Measurements from ENCODE around the gene LHX2. TPM values are rescaled to one million over a fixed set of nuclear protein-coding genes. Genes with fewer than 3 reads are reported as not detected.

Gene LHX2
- total and polyA plus RNA-seq, 7 experiments from 2014 or later, result not detected

DNA sequence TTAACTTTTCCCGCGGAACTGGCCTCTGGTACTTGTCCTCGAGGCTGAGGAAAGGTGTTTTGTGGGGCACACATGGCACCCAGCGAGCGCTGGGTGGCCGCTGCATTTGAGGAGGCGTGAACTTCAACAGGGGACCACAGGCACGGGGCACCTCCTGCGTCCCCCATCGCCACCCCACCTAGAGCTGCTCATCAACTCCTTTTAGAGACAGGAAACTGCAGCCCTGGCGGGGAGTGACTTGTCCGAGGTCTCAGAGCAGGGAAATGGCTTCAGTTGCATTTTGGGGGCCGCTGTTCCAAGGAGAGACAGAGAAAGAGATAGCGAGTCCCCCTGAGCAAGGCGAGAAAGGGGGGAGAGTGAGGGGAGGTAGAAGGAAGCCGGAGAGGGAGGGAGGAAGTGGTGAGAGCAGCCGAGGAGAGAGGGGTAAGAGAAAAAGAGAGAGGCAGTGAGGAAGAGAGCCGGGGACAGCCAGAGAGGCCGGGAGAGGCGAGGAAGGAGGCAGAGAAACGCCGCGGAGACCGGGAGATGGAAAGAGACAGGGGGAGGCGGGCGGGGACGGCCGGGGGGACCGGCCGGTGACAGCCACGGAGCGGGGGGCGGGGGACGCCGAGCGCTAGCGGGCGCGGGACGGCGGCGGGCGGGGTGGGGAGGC is 12.5 kb upstream of the LHX2 start:
- Mint-ChIP-seq H3K36me3 (peaks cover 0 to 10% (median 0%) of the 10 kb centered on the region in 5 donors), H3K9me3 (peaks cover 0 to 4% (median 0%) of the 10 kb centered on the region in 11 donors), H3K27ac (peak overlapping the region in 3 of 9 donors; percentile 1 to 72 (median 7)), H3K4me3 (peak overlapping the region; percentile 77 to 97 (median 85)), H3K27me3 (peaks cover 85 to 92% (median 90%) of the 10 kb centered on the region in 5 donors), H3K4me1 (peaks cover 24 to 38% (median 33%) of the 10 kb centered on the region in 7 donors)
- ATAC-seq (no peak), DNase-seq (no peak)
- Histone ChIP-seq H3K9me3 (ENCODE audit: control insufficient read depth in 2 of 3, low read length in 3 of 3) (no peaks in the 10 kb centered on the region), H3K27ac (ENCODE audit: low read depth, low read length) (no peak overlapping the region), H3K4me1 (ENCODE audit: control insufficient read depth in 2 of 2, insufficient read depth in 2 of 2, low read length in 2 of 2) (peaks cover 0 to 27% of the 10 kb centered on the region in 2 donors), H3K27me3 (ENCODE audit: control insufficient read depth in 2 of 2, insufficient read depth in 2 of 2, low read length in 2 of 2) (peaks cover 11 to 32% of the 10 kb centered on the region in 2 donors), H3K36me3 (ENCODE audit: control insufficient read depth in 2 of 3, insufficient read depth in 3 of 3, low read length in 3 of 3) (no peaks in the 10 kb centered on the region), H3K4me3 (ENCODE audit: low read length) (no peak overlapping the region)
- intact Hi-C loops (cut with micrococcal nuclease), result loop anchor here in 1 of 2 donors (5.0 kb wide), 1 partner anchor 457 kb away; no protein-coding TSS in a partner anchor
- POLR2A ChIA-PET, result no interaction called here
- CTCF ChIA-PET, result no interaction called here

DNA sequence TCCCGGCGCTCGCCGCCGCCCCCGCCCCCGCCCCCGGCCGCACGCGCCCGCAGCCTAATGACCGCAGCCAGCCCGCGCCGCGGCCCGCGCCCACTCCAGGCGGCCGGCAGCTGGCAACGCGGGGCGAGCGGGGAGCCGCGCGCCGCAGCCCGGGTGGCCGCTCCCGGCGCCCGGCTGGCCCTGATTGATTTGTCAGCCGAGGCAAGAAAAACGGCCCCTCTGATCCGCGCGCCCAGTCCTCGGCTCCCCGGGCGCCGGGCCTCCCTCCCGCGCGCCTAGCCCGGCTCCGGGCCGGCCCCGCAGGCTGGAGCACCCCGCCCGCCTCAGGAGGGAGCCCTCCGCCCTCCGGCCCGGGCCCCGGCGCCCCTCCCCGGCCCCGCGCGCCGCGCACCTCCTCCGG is 11.9 kb upstream of the LHX2 start:
- ChIA-PET CTCF (no interaction called here), POLR2A (no interaction called here)
- Histone ChIP-seq H3K27ac (ENCODE audit: low read depth, low read length) (no peak overlapping the region), H3K36me3 (ENCODE audit: control insufficient read depth in 2 of 3, insufficient read depth in 3 of 3, low read length in 3 of 3) (no peaks in the 10 kb centered on the region), H3K27me3 (ENCODE audit: control insufficient read depth in 2 of 2, insufficient read depth in 2 of 2, low read length in 2 of 2) (peaks cover 11 to 32% of the 10 kb centered on the region in 2 donors), H3K4me1 (ENCODE audit: control insufficient read depth in 2 of 2, insufficient read depth in 2 of 2, low read length in 2 of 2) (peaks cover 0 to 27% of the 10 kb centered on the region in 2 donors), H3K9me3 (ENCODE audit: control insufficient read depth in 2 of 3, low read length in 3 of 3) (no peaks in the 10 kb centered on the region), H3K4me3 (ENCODE audit: low read length) (no peak overlapping the region)
- Mint-ChIP-seq H3K27ac (no peak overlapping the region), H3K9me3 (peaks cover 0 to 4% (median 0%) of the 10 kb centered on the region in 11 donors), H3K4me1 (peaks cover 24 to 38% (median 33%) of the 10 kb centered on the region in 7 donors), H3K27me3 (peaks cover 86 to 92% (median 90%) of the 10 kb centered on the region in 5 donors), H3K36me3 (peaks cover 0 to 10% (median 0%) of the 10 kb centered on the region in 5 donors), H3K4me3 (peak overlapping the region in 3 of 10 donors; percentile 80 to 97 (median 81))
- no peak for ATAC-seq
- no peak for DNase-seq
- intact Hi-C loops (cut with micrococcal nuclease), result loop anchor here in 1 of 2 donors (5.0 kb wide), 1 partner anchor 457 kb away; no protein-coding TSS in a partner anchor

DNA sequence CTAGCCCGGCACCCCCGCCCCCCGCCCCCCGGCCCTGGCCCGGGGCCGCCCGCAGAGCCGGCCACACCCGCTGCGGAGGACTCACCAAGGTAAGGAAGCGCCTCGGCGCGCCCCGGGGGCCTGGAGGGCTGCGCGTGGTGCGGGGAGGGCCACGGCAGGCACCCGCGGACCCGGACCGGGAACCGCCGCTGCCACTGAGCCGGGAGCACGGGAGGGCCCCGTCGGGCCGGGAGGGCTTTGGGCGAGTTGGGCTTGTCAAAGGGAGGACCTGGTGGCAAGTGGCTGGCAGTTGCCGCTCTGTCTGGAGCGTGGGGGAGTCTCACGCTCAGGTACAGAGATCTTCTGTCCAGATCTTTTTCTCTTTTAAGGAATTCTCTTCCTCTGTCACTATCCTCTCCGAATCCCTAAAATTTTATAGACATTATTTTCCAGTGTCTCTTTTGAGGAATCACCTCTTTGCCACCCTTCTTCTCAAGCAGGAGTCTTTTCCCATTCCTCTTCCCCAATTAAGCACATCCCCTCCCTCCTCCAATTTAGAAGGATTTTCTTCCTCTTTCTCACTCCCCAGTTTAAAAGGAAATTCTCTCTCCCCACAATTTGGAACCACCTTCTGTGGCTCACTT is 11.3 kb upstream of the LHX2 start:
- CTCF ChIA-PET, result no interaction called here
- intact Hi-C loops (cut with micrococcal nuclease), result no loop called here
- POLR2A ChIA-PET, result no interaction called here

DNA sequence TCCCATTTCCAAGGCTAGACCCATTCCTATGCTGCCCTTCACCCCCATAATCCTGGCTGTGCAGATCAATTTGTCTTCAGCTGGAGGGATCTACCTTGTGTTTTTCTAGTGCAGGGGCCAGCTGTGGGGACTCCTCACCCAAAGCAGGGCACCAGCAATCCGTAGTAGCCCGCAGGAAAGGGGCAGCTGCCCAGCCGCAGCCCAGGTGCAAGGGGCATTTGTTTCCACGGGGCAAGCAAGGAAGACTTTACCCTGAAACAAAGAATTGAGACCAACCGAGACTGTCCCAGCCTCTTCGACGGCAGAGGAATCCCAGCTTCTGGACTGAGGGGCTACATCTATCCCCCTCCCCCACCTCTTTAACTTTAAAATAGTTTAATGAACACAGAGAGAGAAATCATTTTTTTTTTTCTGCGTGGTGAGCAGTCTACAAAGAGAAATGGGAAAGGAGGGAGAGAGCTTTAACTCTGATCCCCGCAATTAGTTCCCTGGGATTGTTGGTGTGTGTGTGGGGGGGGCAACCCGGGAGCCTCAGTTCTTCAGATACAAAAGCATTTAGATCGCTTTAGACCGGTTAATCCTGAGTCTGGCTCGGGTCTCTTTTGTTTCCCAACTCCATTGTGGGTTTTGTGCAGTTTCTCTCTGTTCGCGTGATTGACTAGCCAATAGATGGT is 10.6 kb upstream of the LHX2 start:
- CTCF ChIA-PET, result no interaction called here
- Mint-ChIP-seq H3K36me3 (peaks cover 0 to 10% (median 0%) of the 10 kb centered on the region in 5 donors), H3K27me3 (peaks cover 87 to 92% (median 90%) of the 10 kb centered on the region in 5 donors), H3K27ac (peak overlapping the region in 1 of 9 donors; percentile 60), H3K4me3 (peak overlapping the region; percentile 61 to 88 (median 75)), H3K9me3 (peaks cover 0 to 4% (median 0%) of the 10 kb centered on the region in 11 donors), H3K4me1 (peaks cover 24 to 37% (median 33%) of the 10 kb centered on the region in 7 donors)
- Histone ChIP-seq H3K27me3 (ENCODE audit: control insufficient read depth in 2 of 2, insufficient read depth in 2 of 2, low read length in 2 of 2) (peaks cover 13 to 32% of the 10 kb centered on the region in 2 donors), H3K4me1 (ENCODE audit: control insufficient read depth in 2 of 2, insufficient read depth in 2 of 2, low read length in 2 of 2) (peaks cover 0 to 27% of the 10 kb centered on the region in 2 donors), H3K9me3 (ENCODE audit: control insufficient read depth in 2 of 3, low read length in 3 of 3) (no peaks in the 10 kb centered on the region), H3K4me3 (ENCODE audit: low read length) (no peak overlapping the region), H3K27ac (ENCODE audit: low read depth, low read length) (no peak overlapping the region), H3K36me3 (ENCODE audit: control insufficient read depth in 2 of 3, insufficient read depth in 3 of 3, low read length in 3 of 3) (no peaks in the 10 kb centered on the region)
- ATAC-seq (no peak), DNase-seq (no peak)
- intact Hi-C loops (cut with micrococcal nuclease), result no loop called here
- POLR2A ChIA-PET, result no interaction called here

More for the DNA sequence above, 11.3 kb upstream of the LHX2 start:
- Histone ChIP-seq H3K4me1 (ENCODE audit: control insufficient read depth in 2 of 2, insufficient read depth in 2 of 2, low read length in 2 of 2) (peaks cover 0 to 27% of the 10 kb centered on the region in 2 donors), H3K27me3 (ENCODE audit: control insufficient read depth in 2 of 2, insufficient read depth in 2 of 2, low read length in 2 of 2) (peaks cover 11 to 32% of the 10 kb centered on the region in 2 donors), H3K9me3 (ENCODE audit: control insufficient read depth in 2 of 3, low read length in 3 of 3) (no peaks in the 10 kb centered on the region), H3K36me3 (ENCODE audit: control insufficient read depth in 2 of 3, insufficient read depth in 3 of 3, low read length in 3 of 3) (no peaks in the 10 kb centered on the region), H3K4me3 (ENCODE audit: low read length) (no peak overlapping the region), H3K27ac (ENCODE audit: low read depth, low read length) (no peak overlapping the region)
- Mint-ChIP-seq H3K9me3 (peaks cover 0 to 4% (median 0%) of the 10 kb centered on the region in 11 donors), H3K27me3 (peaks cover 87 to 92% (median 90%) of the 10 kb centered on the region in 5 donors), H3K4me3 (peak overlapping the region; percentile 61 to 88 (median 75)), H3K27ac (peak overlapping the region in 1 of 9 donors; percentile 60), H3K36me3 (peaks cover 0 to 10% (median 0%) of the 10 kb centered on the region in 5 donors), H3K4me1 (peaks cover 24 to 38% (median 33%) of the 10 kb centered on the region in 7 donors)
- DNase-seq (no peak), ATAC-seq (no peak)

DNA sequence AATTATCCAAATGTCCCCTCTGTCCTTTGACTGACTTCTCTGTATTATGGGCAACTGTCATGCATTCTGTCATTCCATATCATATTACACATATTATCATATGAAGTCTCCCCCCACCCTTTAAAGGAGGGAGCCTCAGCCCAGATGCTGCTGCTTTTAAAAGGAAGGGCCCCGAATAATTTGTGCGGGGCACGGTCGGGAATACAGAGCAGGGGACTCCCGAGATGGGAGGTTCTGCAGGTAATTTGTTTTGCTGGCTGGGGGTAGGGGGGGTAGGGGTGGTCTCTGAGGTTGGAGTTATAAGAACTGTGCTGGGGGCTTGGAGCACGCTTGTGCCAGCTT is 10.1 kb upstream of the LHX2 start:
- H3K27ac Mint-ChIP-seq, result no peak overlapping the region
- Histone ChIP-seq H3K4me3 (ENCODE audit: low read length) (no peak overlapping the region), H3K9me3 (ENCODE audit: control insufficient read depth in 2 of 3, low read length in 3 of 3) (no peaks in the 10 kb centered on the region), H3K27me3 (ENCODE audit: control insufficient read depth in 2 of 2, insufficient read depth in 2 of 2, low read length in 2 of 2) (peaks cover 15 to 32% of the 10 kb centered on the region in 2 donors), H3K4me1 (ENCODE audit: control insufficient read depth in 2 of 2, insufficient read depth in 2 of 2, low read length in 2 of 2) (peaks cover 0 to 27% of the 10 kb centered on the region in 2 donors), H3K27ac (ENCODE audit: low read depth, low read length) (no peak overlapping the region), H3K36me3 (ENCODE audit: control insufficient read depth in 2 of 3, insufficient read depth in 3 of 3, low read length in 3 of 3) (no peaks in the 10 kb centered on the region)
- intact Hi-C loops (cut with micrococcal nuclease), result no loop called here
- peaks cover 0 to 4% (median 0%) of the 10 kb centered on the region in 11 donors for H3K9me3 Mint-ChIP-seq
- CTCF ChIA-PET, result no interaction called here
- peaks cover 0 to 10% (median 0%) of the 10 kb centered on the region in 5 donors for H3K36me3 Mint-ChIP-seq
- ATAC-seq, result no peak
- peak overlapping the region in 8 of 10 donors; percentile 25 to 62 (median 44) for H3K4me3 Mint-ChIP-seq
- POLR2A ChIA-PET, result no interaction called here
- no peak for DNase-seq
- H3K4me1 Mint-ChIP-seq, result peaks cover 24 to 33% (median 31%) of the 10 kb centered on the region in 7 donors
- peaks cover 87 to 92% (median 90%) of the 10 kb centered on the region in 5 donors for H3K27me3 Mint-ChIP-seq

DNA sequence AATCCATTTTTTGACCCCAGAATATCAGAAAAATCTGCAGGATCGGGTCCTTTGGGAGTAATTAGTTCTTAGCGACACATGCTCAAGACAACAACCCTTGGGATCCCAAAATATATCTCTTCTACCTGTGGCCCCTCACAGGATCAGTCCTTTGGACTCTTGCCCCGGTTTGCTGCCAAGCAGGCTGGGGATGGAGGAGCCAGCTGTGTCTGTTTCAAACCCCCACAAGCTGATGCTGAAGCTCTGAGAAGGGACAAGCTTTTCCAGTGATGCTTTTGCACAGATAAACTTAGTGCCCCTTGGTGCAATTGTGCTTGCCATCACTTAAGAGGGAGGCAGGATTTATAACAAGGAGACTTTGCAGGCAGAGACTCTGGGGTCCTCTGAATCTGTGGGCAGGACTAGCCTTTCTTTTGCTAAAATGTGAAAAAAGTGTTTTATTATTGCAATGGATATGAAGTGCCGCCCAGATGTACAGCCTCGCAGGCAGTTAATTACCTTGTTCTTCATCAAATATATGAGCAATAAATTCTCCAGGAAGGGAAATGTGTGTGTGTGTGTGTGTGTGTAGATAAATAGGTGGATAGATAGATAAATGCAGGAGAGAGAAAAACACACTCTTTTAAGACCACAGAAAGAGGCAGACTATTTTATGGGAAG is 9.6 kb upstream of the LHX2 start:
- Histone ChIP-seq H3K4me3 (ENCODE audit: low read length) (no peak overlapping the region), H3K27me3 (ENCODE audit: control insufficient read depth in 2 of 2, insufficient read depth in 2 of 2, low read length in 2 of 2) (peaks cover 12 to 32% of the 10 kb centered on the region in 2 donors), H3K36me3 (ENCODE audit: control insufficient read depth in 2 of 3, insufficient read depth in 3 of 3, low read length in 3 of 3) (no peaks in the 10 kb centered on the region), H3K9me3 (ENCODE audit: control insufficient read depth in 2 of 3, low read length in 3 of 3) (no peaks in the 10 kb centered on the region), H3K4me1 (ENCODE audit: control insufficient read depth in 2 of 2, insufficient read depth in 2 of 2, low read length in 2 of 2) (peaks cover 0 to 21% of the 10 kb centered on the region in 2 donors), H3K27ac (ENCODE audit: low read depth, low read length) (no peak overlapping the region)
- DNase-seq (no peak), ATAC-seq (no peak)
- Mint-ChIP-seq H3K4me1 (peaks cover 23 to 31% (median 29%) of the 10 kb centered on the region in 7 donors), H3K4me3 (peak overlapping the region in 2 of 10 donors; percentile 20 to 36), H3K27me3 (peaks cover 91 to 92% (median 92%) of the 10 kb centered on the region in 5 donors), H3K27ac (no peak overlapping the region), H3K36me3 (peaks cover 0 to 10% (median 0%) of the 10 kb centered on the region in 5 donors), H3K9me3 (peaks cover 0 to 4% (median 0%) of the 10 kb centered on the region in 11 donors)
- ChIA-PET POLR2A (no interaction called here), CTCF (no interaction called here)
- intact Hi-C loops (cut with micrococcal nuclease), result no loop called here
